Activated CD8-positive, alpha-beta memory T cell treated with anti-CD3 and anti-CD28 coated beads, Interleukin-2, amount 10 ng/mL, durations not matched to agents 7 days and 5 days (primary cell): Measurements from ENCODE around the gene SRGAP1. TPM values are rescaled to one million over a fixed set of nuclear protein-coding genes. Genes with fewer than 3 reads are reported as not detected.

Experiments used
- ATAC-seq: fragments of 150-1000 bp; cut with Tn5 transposase; one replicate; pipeline ENCODE4 v1.10.0; 2021; ENCODE audit warnings: moderate library complexity
- CTCF ChIA-PET: fragments of 350-600 bp; sonication (Branson Sonifier 250); formaldehyde crosslinking; loops from one replicate; lab custom pipeline; 2021; ENCODE audit warnings: antibody characterized with exemption; lab: Charles Lee
- DNase-seq: peaks from one replicate; pipeline ENCODE4 v3.0.0-alpha.2; 2020
- H3K27ac Mint-ChIP-seq: one replicate; pipeline ENCODE4 v1.8.0; 2021; ENCODE audit warnings: mild to moderate bottlenecking, mixed read lengths
- H3K27me3 Mint-ChIP-seq: one replicate; pipeline ENCODE4 v1.8.0; 2021; ENCODE audit warnings: mixed read lengths
- H3K36me3 Mint-ChIP-seq: one replicate; pipeline ENCODE4 v1.8.0; 2021; ENCODE audit warnings: mild to moderate bottlenecking, mixed read lengths
- H3K4me1 Mint-ChIP-seq: one replicate; pipeline ENCODE4 v1.8.0; 2021; ENCODE audit warnings: mixed read lengths
- H3K4me3 Mint-ChIP-seq: one replicate; pipeline ENCODE4 v1.8.0; 2021; ENCODE audit warnings: mild to moderate bottlenecking, moderate library complexity, mixed read lengths
- H3K9me3 Mint-ChIP-seq: one replicate; pipeline ENCODE4 v1.8.0; 2022; ENCODE audit warnings: low read depth, mixed read lengths
- total RNA-seq, 2 experiments: library from RNA; stranded (reverse); gene quantifications; one replicate each; pipeline ENCODE4 v1.2.3, GENCODE V29; 2021

SRGAP1 gene
- total RNA-seq, 2 experiments from 2014 or later, result 0.14 TPM; not detected in 1

DNA sequence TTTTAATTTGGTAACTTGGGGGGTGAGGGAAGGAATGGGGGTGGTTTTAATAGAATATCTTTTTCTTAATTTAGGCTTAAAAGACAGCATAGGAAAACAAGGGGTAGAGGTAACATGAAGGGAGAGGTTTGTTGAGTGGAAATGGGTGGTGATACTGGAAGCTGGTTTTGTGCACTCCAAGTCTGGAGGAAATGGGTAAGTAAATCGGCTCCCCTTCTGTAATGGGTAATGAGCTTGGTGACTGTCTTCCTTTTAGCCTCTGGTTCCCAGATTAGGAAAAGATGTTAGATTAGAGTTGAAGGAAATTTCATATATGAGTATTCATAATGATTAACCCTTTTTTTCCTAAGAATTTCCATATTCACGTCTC is 122.1 kb downstream of the SRGAP1 start:
- no peaks in the 10 kb centered on the region for H3K4me1 Mint-ChIP-seq
- peaks cover 7% of the 10 kb centered on the region for H3K27me3 Mint-ChIP-seq
- no peak overlapping the region for H3K4me3 Mint-ChIP-seq
- DNase-seq (no peak), ATAC-seq (no peak)
- H3K9me3 Mint-ChIP-seq, result no peaks in the 10 kb centered on the region
- no peak overlapping the region for H3K27ac Mint-ChIP-seq
- CTCF ChIA-PET, result no interaction called here
- H3K36me3 Mint-ChIP-seq, result no peaks in the 10 kb centered on the region

- H3K4me3 Mint-ChIP-seq, result no peak overlapping the region
- no peak overlapping the region for H3K27ac Mint-ChIP-seq
- CTCF ChIA-PET, result no interaction called here
- H3K36me3 Mint-ChIP-seq, result no peaks in the 10 kb centered on the region
- H3K9me3 Mint-ChIP-seq, result no peaks in the 10 kb centered on the region
- ATAC-seq (no peak), DNase-seq (no peak)
- no peaks in the 10 kb centered on the region for H3K4me1 Mint-ChIP-seq
- peaks cover 7% of the 10 kb centered on the region for H3K27me3 Mint-ChIP-seq
Observed at GRCh38 chr12:63967358-63968145, 123.1 kb downstream of the SRGAP1 start.

GRCh38 chr12:63968673-63969072 is 124.2 kb downstream of the SRGAP1 start:
- ATAC-seq (no peak), DNase-seq (no peak)
- peaks cover 7% of the 10 kb centered on the region for H3K27me3 Mint-ChIP-seq
- no peaks in the 10 kb centered on the region for H3K4me1 Mint-ChIP-seq
- no peaks in the 10 kb centered on the region for H3K9me3 Mint-ChIP-seq
- no peaks in the 10 kb centered on the region for H3K36me3 Mint-ChIP-seq
- no peak overlapping the region for H3K4me3 Mint-ChIP-seq
- CTCF ChIA-PET, result no interaction called here
- H3K27ac Mint-ChIP-seq, result no peak overlapping the region

GRCh38 chr12:63976902-63977395 is 132.4 kb downstream of the SRGAP1 start:
- no peak overlapping the region for H3K4me3 Mint-ChIP-seq
- no peaks in the 10 kb centered on the region for H3K9me3 Mint-ChIP-seq
- no peak for DNase-seq
- no peak for ATAC-seq
- no peak overlapping the region for H3K27ac Mint-ChIP-seq
- no peaks in the 10 kb centered on the region for H3K4me1 Mint-ChIP-seq
- CTCF ChIA-PET, result no interaction called here
- no peaks in the 10 kb centered on the region for H3K36me3 Mint-ChIP-seq
- no peaks in the 10 kb centered on the region for H3K27me3 Mint-ChIP-seq

DNA sequence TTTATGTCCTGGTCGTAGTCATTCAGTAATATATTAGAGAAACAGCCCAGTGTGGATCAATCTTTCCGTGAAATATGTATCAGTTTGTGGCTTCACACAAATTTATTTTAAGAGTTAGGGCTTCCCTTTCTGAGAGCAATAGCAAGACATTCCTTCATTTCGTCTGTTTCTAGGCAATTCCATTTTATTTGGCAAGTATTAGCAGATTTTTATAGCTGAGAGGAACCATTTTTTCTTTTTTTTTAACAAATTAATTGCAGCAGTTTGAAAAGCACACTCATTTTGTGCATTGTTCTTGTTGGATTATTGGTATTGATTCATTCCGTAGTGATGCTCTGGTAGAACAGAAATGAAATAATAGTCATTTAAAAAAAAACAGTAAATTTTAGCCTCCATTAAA is 132.9 kb downstream of the SRGAP1 start:
- no peaks in the 10 kb centered on the region for H3K36me3 Mint-ChIP-seq
- no peaks in the 10 kb centered on the region for H3K9me3 Mint-ChIP-seq
- H3K4me1 Mint-ChIP-seq, result no peaks in the 10 kb centered on the region
- DNase-seq (no peak), ATAC-seq (no peak)
- no peak overlapping the region for H3K4me3 Mint-ChIP-seq
- CTCF ChIA-PET, result no interaction called here
- H3K27ac Mint-ChIP-seq, result no peak overlapping the region
- H3K27me3 Mint-ChIP-seq, result no peaks in the 10 kb centered on the region

DNA sequence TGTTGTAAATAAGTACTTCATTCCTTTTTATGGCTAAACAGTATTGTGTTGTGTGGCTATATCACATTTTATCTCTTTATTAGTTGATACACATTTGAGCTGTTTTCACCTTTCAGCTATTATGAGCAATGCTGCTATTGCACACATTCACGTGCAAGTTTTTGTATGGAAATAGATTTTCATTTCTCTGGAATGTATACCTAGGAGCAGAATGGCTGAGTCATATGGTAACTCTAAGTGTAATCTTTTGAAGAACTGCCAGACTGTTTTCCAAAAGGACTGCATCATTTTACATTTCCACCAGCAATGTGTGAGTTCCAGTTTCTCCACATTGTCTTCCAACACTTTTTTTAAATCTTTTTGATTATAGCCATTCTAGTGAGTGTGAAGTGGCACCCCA is 134.0 kb downstream of the SRGAP1 start:
- no peak for DNase-seq
- Mint-ChIP-seq H3K9me3 (no peaks in the 10 kb centered on the region), H3K36me3 (no peaks in the 10 kb centered on the region), H3K27me3 (no peaks in the 10 kb centered on the region), H3K27ac (no peak overlapping the region), H3K4me1 (no peaks in the 10 kb centered on the region), H3K4me3 (no peak overlapping the region)
- no peak for ATAC-seq
- CTCF ChIA-PET, result no interaction called here

GRCh38 chr12:63980211-63980610 is 135.7 kb downstream of the SRGAP1 start:
- H3K9me3 Mint-ChIP-seq, result no peaks in the 10 kb centered on the region
- H3K36me3 Mint-ChIP-seq, result no peaks in the 10 kb centered on the region

GRCh38 chr12:63981343-63981742 is 136.8 kb downstream of the SRGAP1 start:
- Mint-ChIP-seq H3K4me1 (no peaks in the 10 kb centered on the region), H3K27ac (no peak overlapping the region), H3K4me3 (no peak overlapping the region), H3K9me3 (no peaks in the 10 kb centered on the region), H3K36me3 (no peaks in the 10 kb centered on the region), H3K27me3 (no peaks in the 10 kb centered on the region)
- no peak for ATAC-seq
- CTCF ChIA-PET, result no interaction called here
- no peak for DNase-seq

More at GRCh38 chr12:63980211-63980610, 135.7 kb downstream of the SRGAP1 start:
- H3K4me3 Mint-ChIP-seq, result no peak overlapping the region
- no peaks in the 10 kb centered on the region for H3K4me1 Mint-ChIP-seq
- ATAC-seq (no peak), DNase-seq (no peak)
- CTCF ChIA-PET, result no interaction called here
- H3K27me3 Mint-ChIP-seq, result no peaks in the 10 kb centered on the region
- no peak overlapping the region for H3K27ac Mint-ChIP-seq

DNA sequence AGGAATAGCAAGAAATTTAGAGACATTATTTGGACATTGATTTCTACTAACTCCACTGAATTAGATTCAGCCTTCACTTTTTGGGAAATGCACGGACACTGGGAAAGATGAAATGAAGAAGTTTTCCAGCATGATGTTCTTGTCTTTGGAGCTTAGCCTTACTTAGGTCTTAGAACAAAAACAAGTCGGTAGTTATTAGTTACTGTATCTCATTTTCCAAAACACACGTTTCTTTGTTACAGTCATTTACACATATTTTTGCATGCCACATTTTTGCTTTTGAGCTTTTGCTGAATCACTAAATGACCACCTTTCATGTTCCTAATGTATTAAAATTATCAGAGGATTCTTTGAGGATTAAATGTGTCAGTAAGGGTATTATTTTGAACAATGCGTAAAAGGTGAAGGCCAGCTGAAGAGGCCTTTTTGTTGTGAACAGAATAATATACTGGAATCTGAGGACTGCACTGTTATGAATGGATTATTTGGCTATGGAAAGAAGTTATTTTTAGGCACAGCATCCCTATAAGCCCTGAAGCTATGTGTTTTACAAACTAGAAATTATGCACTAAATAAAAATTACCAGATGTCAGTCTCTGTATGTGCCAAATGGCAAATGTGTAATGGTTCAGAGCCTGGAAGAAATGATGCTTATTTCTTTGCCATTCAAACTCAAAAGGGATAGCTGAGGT is 138.2 kb downstream of the SRGAP1 start:
- Mint-ChIP-seq H3K4me3 (no peak overlapping the region), H3K36me3 (no peaks in the 10 kb centered on the region), H3K27ac (no peak overlapping the region), H3K27me3 (no peaks in the 10 kb centered on the region), H3K4me1 (no peaks in the 10 kb centered on the region), H3K9me3 (no peaks in the 10 kb centered on the region)
- DNase-seq, result no peak
- CTCF ChIA-PET, result no interaction called here
- no peak for ATAC-seq

DNA sequence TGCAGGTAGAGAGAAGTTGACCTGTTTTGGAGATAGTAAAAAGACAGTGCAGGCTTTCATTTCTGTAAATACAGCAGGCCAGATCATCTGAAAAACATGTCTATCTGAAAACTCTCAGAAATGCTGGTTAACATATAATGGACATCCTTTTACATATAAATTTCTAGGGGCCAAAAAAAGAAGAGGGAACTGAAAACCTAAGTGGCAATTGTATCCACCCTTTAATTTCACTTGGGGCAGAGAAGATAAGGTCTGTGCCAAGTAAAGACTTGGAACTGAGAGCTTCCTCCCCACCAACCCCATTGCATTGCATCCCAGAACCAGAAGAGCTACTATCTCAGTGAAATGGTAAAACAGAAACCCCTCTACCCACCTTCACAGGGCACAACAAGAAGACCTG is 141.0 kb downstream of the SRGAP1 start:
- Mint-ChIP-seq H3K4me1 (no peaks in the 10 kb centered on the region), H3K27ac (no peak overlapping the region), H3K4me3 (no peak overlapping the region), H3K36me3 (no peaks in the 10 kb centered on the region), H3K27me3 (peaks cover 4% of the 10 kb centered on the region), H3K9me3 (no peaks in the 10 kb centered on the region)
- ATAC-seq (no peak), DNase-seq (no peak)
- CTCF ChIA-PET, result no interaction called here

- CTCF ChIA-PET, result no interaction called here
- H3K4me3 Mint-ChIP-seq, result no peak overlapping the region
- H3K27ac Mint-ChIP-seq, result no peak overlapping the region
- H3K9me3 Mint-ChIP-seq, result no peaks in the 10 kb centered on the region
- no peaks in the 10 kb centered on the region for H3K36me3 Mint-ChIP-seq
- no peaks in the 10 kb centered on the region for H3K4me1 Mint-ChIP-seq
- peaks cover 4% of the 10 kb centered on the region for H3K27me3 Mint-ChIP-seq
- ATAC-seq (no peak), DNase-seq (no peak)
Observed at GRCh38 chr12:63985945-63986344, 141.4 kb downstream of the SRGAP1 start.

DNA sequence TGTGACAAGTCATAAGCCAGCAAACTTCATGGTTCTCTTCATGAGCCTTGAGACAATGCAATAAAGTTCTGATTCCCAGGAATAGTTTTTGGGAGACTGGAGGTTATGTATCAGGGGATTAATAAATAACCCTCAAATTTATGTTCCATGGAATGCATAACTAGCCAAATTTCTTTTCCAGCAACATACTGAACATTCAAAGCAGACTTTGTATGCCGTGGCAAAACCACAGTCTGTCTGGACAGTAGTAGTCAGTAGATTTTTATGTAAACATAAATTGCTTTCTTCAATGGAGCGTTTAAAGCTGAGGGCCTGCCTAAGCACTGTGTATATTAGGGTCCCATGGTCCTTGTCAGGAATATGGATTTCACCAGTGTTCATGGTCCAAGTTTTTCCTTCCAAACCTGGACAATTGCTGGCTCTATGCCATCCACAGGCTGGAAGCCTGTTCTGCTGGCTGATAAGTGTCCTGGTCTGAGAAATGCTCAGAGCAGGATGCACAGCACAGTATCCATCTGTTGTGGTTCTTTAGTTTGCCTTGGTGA is 144.9 kb downstream of the SRGAP1 start:
- no peak overlapping the region for H3K27ac Mint-ChIP-seq
- CTCF ChIA-PET, result no interaction called here
- no peaks in the 10 kb centered on the region for H3K9me3 Mint-ChIP-seq
- ATAC-seq, result no peak
- H3K4me1 Mint-ChIP-seq, result no peaks in the 10 kb centered on the region
- H3K4me3 Mint-ChIP-seq, result no peak overlapping the region
- peaks cover 13% of the 10 kb centered on the region for H3K27me3 Mint-ChIP-seq
- no peaks in the 10 kb centered on the region for H3K36me3 Mint-ChIP-seq
- DNase-seq, result no peak

DNA sequence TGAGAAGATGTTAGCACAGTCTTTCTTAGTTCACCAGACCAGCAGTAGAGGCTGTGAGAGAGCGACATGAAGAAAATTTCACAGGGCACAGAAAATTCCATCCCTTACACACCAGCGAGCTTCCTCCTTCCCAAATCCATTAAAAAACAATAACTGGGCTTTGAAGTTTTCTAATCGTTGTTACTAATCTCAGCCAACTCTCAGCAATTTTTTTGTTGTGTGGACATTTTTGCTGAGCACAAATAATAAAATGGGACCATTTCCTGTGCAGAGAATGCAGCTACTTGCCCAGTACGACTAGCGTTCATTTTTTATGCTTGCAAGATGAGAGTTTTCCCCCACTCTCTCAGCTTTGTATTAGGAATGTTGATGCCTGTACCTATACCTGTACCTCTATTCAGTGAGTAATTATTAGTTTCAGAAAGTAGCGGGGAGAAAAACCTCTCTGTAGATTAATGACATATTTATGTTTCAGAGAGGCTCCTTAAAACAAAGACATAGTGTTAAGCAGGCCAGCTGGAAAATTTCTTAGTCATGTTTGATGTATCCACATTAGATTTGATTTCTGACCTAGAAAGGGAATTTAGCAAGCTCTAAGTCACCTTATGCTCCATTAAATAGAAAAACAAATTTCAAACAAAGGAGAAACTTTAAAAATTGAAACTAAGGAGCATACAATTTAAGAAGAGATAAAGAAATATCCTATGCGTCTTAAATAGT is 146.5 kb downstream of the SRGAP1 start:
- ATAC-seq (no peak), DNase-seq (no peak)
- Mint-ChIP-seq H3K4me1 (no peaks in the 10 kb centered on the region), H3K4me3 (no peak overlapping the region), H3K9me3 (no peaks in the 10 kb centered on the region), H3K36me3 (no peaks in the 10 kb centered on the region), H3K27ac (no peak overlapping the region), H3K27me3 (peaks cover 13% of the 10 kb centered on the region)
- CTCF ChIA-PET, result no interaction called here
